HG02973 (cell line): ENCODE measurements around the gene TTC32.
"Not testable (repeated sequence)": the region's sequence is repeated elsewhere in the genome, so short reads cannot be mapped to it uniquely, and the experiment has no call there.

Experiments used
- ATAC-seq: cut with Tn5 transposase; IDR thresholded peaks from one replicate; pipeline ENCODE4 v1.9.1; 2021; ENCODE audit warnings: moderate library complexity; ENCODE audit not compliant: unreplicated experiment

The TTC32 gene

DNA sequence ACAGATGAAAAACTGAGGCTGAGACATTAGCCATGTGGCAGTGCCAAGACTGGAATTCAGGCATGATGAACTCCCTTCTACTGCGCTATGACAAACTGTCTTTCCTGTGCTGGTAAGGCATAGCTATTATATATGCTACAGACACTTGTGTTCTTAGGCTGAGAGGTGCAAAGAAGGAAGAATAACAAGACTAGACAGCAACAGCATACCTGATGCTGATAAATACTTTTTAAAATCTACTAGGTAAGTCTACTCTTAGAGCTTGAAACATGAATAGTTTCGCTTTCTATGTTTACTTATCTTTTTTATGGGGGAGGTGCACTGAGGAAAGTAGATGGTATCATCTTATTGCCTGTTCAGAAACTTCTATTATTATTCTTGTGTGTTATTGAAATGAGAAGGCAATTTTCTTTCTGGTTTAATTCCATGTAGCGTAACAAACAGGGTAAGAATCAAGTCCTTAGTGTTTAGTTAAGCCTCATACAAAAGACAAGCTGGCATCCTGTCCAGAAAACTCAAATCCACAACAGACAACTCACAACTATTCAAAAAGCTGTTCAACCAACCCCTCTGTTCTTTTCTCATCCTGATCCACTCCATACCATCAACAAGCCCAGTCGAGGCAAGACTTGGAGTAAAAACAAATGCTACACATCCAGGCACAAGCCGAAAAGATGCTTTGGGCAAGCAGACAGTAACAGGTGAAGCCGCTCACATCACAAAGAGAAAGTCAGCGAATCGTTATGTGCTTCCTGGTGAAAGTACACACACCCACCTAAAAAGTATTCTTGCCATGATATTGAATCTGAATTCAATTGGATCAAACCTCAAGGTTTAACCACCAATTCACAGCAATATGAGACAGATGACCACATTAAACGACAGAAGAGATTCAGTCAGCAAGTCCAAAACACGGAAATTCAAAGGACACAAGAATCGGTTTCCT is 1.5 kb downstream of the TTC32 start:
- ATAC-seq: peak; percentile 31

DNA sequence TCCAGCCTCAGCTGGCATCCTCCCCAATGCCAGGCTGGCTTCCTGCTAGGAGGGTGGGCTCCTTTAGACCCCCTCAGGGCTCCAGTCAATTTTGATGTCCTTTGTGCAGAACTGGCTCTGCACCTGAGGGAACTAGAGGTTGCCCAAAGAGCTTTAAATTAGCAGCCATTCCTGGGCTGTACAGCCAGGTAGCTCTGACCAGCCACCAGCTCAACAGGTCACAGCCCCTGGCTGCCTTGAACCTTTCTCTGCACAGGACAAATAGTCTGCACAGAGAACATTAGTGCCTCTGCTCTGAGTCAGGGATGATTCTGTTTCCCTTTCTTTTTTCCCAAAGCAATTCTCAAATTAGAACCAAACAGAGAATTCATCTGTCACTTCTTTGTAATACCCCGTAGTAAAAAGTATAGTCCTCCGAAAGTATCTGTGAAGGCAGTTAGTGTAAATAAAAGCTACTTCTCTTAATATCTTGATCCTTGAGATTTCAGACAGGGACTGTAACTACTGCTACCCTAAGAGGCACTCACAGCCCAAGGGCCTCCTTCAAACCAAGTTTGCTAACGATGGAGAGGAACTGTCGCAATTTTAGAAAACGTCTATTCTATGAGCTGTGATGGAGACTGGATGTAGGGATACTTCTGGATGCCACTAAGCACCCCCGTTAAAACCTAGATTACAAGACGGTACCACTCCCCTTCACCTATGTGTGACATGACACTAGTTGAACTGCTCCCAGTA is 3.0 kb downstream of the TTC32 start:
- no peak for ATAC-seq

DNA sequence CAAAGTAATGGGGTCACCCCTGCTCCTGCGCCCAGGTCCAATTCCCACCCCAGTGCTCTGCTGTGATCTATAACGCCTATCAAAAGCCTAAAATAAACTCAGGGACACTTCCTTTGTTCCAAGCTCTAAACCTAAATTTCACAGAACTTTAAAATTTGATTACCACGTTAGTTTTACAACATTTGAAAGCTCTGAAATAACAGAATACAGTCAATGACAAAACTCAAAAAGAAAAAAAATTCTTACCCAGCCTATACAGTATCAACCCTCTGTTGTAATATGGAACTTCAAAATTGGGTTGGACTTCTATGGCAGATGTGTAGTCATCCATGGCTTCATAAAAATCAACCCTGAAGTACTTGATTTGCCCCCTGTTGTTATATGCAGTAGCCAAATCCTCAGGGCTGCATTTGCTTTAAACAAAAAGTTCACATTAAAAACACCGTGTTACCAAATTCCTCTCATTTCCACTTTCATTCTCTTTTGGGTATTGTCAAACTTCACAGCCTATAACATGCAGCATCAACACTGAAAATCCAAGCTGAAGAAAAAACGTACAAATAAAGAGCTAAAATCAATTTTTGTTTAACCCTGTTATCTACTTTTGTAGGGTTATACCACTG is 4.0 kb downstream of the TTC32 start:
- no peak for ATAC-seq

DNA sequence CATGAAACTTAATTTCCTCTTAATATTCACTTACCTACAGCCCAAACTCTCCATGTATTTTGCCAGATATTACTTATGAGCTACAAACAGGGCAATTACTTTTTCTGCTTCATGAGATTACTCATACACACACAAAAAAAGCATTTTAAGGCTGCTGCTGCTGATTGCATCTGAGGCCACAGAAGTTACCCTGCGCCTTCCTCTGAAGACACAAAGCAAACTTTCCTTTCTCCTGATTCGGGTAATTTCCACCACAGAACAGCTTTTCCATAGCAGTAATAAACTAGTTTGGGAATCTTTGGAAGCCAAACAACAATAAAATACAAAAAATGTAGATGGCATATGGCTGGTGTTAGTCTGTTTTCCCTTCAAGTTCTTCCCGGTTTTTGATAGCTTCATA is 6.2 kb downstream of the TTC32 start:
- ATAC-seq: no peak

DNA sequence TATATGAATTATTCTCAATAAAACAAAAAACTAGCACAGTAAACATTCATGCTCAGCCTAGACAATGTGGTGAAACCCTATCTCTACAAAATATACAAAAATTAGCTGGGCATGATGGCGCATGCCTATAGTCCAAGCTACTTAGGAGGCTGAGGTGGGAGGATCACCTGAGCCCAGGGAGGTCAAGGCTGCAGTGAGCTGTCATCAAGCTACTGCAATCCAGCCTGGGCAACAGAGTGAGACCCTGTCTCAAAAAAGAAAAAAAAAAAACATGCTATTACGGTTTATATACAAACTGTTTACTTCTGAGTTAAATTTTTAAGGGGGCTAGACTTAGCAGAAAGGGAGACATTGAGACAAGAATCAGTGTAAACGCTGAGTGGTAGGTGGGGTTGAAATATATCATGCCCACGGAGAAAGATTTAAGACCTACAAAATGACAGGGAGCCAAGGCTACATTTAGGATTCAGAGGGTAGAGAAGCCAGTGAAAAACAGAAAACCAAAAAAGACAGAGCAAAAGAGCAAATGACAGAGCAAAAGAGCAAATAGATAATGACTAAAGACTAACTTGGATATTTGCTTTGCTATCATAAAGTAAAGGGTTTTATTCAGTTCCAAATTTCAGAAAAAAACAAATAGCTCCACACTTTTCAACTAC is 7.5 kb downstream of the TTC32 start:
- peak; percentile 15 for ATAC-seq

DNA sequence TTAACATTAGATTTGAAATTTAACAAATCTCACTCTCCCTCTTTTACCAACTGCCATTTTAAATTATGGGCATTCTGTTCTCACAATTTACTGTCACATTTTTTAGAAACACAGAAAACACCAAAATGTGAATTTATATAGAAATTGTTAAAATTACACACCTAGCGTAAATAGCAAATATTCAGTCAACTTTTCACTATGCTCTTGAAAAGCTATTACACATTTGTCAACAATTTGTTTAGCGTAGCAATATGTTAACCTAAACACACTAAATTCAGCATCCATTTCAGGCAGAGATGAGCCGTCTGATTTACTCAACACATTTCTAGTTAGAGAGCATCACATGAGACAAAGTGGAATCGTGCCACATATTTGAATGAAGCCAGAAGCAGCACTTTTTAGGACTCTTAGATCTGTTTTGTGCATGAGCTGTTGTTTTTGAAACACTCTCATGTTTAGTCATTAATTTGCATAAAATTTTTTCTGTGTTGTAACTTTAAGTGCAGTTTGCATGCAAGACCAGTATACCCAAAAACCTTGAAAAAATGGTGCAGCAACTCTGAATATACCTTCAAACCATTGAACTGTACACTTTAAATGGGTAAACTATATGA is 8.2 kb downstream of the TTC32 start:
- ATAC-seq: peak; percentile 81

DNA sequence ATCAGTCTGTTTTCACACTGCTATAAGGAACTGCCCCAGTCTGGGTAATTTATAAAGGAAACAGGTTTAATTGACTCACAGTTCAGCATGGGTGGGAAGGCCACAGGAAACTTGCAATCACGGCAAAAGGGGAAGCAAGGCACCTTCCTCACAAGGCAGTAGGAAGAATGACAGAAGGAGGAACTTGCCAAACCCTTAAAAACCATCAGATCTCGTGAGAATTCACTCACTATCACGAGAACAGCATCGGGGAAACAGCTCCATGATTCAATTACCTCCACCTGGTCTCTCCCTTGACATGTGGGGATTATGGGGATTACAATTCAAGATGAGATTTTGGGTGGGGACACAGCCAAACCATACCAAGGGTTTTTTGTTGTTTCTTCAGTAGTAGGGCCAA is 9.8 kb downstream of the TTC32 start:
- ATAC-seq: not testable (repeated sequence)

- no peak for ATAC-seq
These were observed 11.7 kb downstream of the TTC32 start for GRCh38 chr2:19890104-19890503.

DNA sequence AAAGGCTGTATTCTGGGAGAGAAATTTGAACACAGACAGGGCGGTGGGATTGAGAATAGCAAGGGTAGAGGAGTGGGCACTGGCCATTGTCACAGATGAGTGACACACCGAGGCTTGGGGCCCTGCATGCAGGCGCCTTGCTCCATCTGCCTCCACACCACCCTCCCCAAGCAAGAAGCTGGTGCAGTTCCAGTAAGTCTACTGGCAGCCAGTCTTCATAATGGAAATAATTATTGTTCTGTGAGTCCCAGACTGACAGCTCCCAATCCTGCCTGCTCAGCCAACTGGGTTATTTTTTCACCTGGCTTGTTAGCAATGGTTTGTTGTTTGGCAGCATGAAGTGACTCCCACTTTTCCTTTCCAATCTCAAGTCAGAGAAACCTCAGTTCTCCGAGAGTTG is 13.0 kb downstream of the TTC32 start:
- ATAC-seq: no peak

DNA sequence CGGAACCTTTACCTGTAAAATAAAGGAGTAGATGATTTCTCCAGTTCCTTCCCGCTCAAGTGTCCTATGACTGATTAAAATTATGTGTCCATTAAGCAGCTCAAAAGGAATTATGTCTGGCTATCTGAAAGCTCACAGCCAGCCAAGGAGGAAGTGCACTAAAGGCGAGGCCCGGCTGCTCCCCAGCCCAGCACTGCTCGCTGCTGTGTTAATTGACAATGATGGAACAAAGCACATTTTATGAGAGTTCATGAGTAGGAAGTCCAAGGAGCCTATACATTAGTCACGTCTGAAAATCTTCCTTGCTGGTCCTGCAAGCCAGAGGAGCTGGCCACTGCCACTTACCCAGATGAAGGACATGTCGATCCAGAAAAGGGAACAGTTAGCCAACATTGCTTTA is 14.3 kb downstream of the TTC32 start:
- ATAC-seq: no peak

GRCh38 chr2:19886261-19886660 is 15.5 kb downstream of the TTC32 start:
- no peak for ATAC-seq

DNA sequence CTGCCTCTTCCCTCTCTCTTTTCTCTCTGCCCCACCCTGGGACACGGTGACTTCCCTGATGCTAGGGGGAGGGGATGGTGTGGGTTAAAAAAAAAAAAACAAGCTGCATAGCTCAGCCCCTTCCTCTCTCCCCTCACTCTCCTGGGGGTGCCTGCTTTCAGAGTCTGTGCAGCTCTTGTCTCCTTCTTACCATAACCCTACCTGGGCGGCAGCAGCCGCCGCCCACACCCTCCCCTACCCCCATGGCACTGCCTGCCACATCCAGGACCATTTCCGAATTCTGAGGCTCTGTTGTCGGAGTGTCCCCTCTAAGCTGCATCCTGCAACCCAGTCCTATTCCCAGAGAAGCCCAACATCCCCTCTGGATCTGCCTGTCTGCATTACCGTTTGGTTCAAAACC is 16.0 kb downstream of the TTC32 start:
- ATAC-seq: no peak

DNA sequence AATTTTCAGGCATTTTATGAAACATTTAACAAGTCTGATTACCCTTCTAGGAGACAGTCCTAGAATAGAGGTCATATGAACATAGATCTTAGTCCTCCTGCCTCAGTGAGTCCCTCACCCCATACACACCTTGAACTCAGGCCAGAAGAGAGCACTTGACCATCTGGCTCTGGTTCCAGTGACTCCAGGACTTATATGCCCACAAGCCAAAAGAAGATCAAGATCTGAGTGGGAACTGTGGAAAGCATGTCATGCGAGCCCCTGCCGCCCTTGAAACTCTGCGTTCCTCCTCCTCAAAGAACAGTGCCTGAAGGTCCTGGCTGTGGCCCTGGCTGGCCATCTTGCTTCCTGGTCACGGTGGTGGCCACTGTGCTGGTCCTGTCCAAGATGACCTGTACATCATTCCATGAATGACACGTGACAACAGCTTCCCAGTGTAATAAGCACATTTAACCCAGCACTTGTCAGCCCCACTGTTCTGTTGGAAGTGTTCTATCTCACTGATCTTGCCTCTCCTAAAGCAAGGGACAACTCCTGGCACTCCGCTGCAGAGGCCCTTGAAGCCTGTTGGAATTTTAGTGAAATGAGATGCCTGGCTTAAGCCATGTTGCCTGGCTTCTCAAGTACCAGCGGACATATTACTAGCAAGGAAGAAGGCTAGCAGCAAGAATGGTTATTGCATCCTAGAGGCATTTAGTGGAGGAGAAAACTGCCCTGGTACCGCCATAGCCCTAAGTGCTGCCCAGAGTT is 17.6 kb downstream of the TTC32 start:
- ATAC-seq: no peak

DNA sequence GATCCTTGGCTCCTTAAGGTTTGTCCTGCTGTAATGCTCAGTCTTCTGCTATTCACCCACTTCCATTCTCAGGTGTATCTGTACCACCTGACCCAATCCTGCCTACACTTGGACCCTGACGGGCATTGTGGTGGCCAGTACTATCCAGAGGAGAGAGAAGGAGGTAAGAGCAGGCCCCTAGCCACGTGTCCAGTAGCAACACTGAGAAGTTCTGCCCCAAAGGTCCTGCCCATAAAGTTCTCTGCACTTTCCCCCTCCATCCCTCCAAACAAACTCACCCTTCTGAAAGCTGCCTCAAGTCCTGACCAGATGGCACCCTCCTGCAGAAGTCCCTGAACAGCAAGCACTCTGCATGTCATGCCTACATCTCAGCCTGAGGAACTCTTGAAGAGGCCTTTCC is 18.3 kb downstream of the TTC32 start:
- no peak for ATAC-seq

GRCh38 chr2:19882286-19882685 is 19.5 kb downstream of the TTC32 start:
- ATAC-seq: no peak

- no peak for ATAC-seq
These were observed 19.9 kb downstream of the TTC32 start for GRCh38 chr2:19881908-19882265.

DNA sequence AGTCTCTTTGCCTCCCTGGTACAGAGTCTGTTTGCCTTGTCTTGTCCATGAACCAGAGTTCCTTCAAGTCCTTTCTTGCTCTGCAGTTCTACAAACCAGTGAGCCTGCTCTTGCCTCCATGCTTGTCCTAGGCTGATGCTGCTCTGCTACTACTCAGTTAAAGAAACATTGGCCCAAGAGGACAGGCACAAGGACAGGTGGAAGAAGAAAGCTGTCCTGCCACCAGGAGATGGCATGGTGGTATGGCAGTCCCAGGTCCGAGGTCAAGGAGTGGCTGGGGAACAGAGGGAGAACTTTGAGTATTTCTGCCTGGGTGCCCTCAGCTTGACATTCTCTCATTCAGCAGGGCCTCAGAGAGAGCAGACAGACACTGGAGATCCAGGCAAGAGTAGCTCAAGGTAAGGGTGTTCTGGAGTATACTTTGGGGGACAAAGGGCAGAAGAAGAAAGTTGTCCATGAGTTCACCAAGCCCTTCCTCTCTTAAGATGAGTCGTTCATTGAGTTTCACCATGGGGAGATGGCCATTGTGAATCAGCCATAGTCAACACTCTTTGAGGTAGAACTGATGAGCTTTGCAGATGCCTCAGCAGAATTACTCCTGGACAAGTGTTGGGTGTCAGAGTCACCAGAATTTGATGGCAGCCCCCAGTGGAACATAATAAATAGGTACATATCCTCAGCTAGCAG is 20.4 kb downstream of the TTC32 start:
- ATAC-seq: no peak

GRCh38 chr2:19880191-19880590 is 21.6 kb downstream of the TTC32 start:
- ATAC-seq: not testable (repeated sequence)

- ATAC-seq: no peak
These were observed 22.7 kb downstream of the TTC32 start for GRCh38 chr2:19879120-19879519.
